NCI-H226 (cell line): ENCODE measurements around the gene DOC2B.
A peak's percentile ranks its signal among the peaks of the same experiment; 100 is the strongest.

Experiments used
- DNase-seq: peaks from one replicate; pipeline ENCODE4 v3.0.0-alpha.2; 2015

Gene DOC2B

DNA sequence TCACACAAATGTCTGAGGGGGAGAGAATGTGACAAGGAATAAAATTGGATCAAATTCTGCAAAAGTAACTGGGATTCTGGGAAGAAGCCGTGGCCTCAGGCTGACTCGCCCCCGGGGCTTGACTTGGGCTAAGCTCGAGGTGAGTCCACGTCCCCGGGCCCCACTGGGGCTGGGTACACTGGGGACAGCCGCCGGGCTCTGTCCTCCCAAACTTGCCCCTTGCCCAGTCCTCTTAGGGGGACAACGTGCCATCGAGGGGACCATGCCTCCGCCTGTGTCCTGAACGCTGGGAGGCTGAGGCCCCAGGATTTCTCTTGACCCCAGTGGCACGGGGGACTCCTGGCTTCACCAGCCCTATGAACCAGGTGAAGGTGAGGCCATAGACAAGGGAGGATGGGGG lies 21.1 kb downstream of the DOC2B start:
- DNase-seq = no peak

GRCh38 chr17:159609-160008 lies 21.8 kb downstream of the DOC2B start:
- DNase-seq = no peak

GRCh38 chr17:158379-158778 lies 23.1 kb downstream of the DOC2B start:
- DNase-seq = no peak

- DNase-seq = no peak
Measured at GRCh38 chr17:157901-158300, 23.5 kb downstream of the DOC2B start.

- DNase-seq = no peak
Measured at GRCh38 chr17:156946-157345, 24.5 kb downstream of the DOC2B start.

GRCh38 chr17:156094-156621 lies 25.3 kb downstream of the DOC2B start:
- DNase-seq = no peak

DNA sequence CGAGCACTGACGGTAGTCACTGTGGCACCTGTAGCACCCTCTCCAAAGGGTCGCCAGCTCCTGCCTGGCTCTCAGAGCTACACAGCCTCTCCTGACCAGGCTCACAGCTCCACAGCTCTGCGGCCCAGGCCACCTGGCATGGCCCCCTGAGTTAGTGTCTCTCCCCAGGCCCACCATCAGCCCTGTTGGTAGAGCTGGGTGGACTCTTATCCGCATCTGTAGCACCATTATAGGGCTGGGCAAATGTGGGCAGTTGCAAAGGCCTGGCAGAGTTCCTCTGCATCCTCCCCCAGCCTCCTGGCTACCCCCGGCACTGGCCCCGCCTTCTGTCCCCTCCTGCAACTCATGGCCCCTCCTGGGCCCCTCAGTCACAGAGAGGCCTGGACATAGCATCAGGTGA lies 25.9 kb downstream of the DOC2B start:
- no peak for DNase-seq

DNA sequence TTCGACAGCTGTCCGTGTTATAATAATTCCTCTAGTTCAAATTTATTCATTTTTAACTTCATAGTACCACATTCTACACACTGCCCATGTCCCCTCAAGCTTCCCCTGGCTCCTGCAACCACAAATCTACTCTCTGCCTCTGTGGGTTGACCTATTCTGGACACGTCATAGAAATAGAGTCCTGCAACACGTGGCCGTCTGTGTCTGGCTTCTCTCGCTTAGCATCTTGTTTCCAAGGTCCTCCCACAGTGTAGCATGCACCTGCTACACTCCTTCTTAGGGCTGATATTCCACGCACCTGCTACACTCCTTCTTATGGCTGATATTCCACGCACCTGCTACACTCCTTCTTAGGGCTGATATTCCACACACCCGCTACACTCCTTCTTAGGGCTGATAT lies 27.6 kb downstream of the DOC2B start:
- DNase-seq = no peak

GRCh38 chr17:152860-153420 lies 28.5 kb downstream of the DOC2B start:
- no peak for DNase-seq

DNA sequence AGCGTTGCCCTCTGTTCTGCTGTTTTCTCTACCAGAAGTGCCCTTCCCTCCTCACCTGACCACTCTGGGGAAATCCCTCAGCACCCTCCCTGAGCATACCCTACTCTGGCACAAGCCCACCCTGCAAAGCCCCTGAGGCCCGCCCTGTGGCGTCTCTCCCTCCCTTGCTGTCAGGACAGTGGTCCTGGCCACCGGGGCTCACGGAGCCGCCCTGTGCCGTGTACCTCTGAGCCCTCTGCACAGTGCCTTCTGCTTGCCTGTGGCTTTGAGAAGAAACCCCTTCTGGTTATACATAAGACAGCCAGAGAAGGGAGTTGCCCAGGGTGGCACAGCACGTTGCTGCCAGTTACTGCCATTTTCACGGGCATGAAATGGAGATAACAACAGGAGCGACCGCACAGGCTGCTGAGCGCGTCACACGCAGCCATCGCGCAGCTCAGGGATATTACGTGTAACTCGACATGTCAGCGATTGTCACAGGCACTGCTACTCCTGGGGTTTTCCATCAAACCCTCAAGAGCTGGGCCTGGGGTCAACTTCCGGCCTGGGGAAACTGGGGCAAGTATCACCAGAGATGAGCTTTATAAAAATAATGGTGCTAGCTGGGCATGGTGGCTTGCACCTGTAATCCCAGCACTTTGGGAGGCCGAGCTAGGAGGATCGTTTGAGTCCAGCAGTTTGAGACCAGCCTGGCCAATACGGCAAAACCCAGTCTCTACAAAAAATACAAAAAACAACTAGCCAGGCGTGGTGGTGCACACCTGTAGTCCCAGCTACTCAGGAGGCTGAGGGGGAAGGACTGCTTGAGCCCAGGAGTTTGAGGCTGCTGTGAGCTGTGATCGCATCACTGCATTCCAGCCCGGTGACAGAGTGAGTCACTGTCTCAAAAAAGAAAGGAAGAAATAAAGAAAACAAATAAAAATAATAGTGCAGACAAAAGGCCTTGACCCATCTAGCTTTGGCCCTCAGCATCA lies 29.3 kb downstream of the DOC2B start:
- DNase-seq = no peak

DNA sequence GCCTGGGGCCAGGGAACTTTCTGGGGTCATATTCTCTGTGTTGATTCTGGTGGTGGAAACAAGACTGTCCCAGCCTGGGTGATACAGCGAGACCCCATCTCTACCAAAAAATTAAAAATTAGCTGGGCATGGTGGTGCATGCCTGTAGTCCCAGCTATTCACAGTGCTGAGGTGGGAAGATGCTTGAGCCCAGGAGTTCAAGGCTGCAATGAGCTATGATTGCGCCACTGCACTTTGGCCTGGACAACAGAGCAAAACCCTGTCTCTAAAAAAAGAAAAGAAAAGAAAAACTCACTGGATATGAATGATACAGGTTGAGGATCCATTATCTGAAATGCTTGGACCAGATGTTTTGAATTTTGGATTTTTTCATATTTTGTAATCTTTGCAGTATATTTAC lies 30.4 kb downstream of the DOC2B start:
- no peak for DNase-seq

- no peak for DNase-seq
Measured at GRCh38 chr17:149897-150584, 31.4 kb downstream of the DOC2B start.

DNA sequence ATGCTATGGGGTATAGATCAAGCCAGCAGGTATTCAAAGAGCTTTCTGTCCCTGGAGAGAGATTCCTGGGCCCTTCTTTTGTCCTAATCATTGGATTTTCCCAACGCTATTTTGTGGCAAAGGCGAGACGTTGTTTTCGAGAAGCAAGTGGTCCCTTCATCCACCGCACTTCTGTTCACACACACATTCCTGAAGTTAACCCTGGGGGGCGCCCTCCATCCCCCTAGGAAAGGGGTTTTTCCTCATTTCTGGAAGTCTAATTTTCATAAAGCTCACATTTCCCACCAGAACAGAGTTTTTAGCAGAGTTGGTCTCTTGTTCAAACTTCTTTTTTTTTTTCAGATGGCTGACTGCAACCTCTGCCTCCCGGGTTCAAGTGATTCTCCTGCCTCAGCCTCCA lies 32.2 kb downstream of the DOC2B start:
- DNase-seq = no peak

DNA sequence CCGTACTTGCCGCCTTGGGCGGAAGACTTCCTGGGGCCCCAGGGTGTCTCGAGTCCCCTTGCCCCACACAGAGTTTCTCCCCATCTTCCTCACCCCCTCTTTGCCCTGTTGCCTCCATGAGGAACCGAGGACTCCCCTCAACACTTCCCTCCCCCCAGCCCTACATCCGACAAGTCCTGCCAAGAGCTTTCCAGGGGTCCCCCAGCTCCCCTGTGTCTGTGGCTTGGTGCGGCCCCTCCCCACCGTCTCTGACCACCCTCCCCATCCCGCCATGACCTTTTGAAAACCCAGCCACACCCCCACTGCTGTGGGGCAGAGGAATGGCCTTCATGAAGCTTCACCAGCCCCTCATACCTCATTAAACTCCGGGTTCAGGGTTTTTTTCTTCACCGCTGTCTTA lies 32.7 kb downstream of the DOC2B start:
- DNase-seq = no peak

DNA sequence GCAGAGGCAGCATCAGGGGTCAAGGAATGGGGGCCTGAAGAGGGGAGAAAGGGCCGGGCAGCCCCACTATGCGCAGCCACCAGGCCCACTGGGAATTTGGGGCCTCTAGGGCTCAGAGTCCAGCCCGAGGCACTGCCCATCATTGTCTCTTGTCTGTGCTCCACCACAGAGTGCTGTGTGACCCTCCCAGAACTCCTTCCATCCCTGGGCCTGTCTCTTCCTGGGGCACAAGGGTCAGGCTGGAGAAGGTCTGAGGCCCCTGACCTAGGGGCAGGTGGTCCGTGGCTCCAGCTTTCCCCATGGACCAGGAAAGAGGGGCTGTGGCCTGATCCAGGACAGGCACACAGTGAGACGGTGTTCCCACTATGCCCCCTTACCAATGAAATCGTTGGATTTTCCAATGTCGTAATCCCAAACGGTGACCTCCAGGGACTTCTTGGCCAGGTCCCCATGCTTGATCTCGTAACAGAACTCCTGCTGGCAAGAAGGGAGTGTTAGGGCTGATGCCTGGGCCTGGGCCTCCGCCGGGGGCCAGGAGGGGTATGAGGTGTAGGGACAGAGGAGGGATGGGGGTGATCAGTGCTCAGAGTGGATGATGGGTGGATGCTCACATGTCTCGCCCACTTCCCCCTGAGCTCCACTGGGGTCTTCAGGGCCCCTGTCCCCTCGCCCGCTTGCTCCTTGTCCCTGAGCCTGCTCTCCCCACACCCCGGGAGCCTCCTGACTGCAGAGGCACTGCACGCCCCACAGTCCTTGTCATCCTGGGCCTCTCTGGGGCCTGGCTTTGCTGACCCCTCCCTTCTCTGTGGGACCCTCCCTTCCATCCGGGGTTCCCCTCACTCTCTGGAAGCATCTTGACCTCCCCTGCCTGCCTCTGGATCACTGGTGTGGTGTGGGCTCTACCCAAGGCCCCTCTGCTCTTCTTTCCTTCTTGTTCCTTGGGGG lies 33.4 kb downstream of the DOC2B start:
- no peak for DNase-seq

- no peak for DNase-seq
Measured at GRCh38 chr17:146983-147761, 34.3 kb downstream of the DOC2B start.

- DNase-seq = no peak
Measured at GRCh38 chr17:146546-146945, 34.9 kb downstream of the DOC2B start.

GRCh38 chr17:145671-146541 lies 35.5 kb downstream of the DOC2B start:
- DNase-seq = no peak

DNA sequence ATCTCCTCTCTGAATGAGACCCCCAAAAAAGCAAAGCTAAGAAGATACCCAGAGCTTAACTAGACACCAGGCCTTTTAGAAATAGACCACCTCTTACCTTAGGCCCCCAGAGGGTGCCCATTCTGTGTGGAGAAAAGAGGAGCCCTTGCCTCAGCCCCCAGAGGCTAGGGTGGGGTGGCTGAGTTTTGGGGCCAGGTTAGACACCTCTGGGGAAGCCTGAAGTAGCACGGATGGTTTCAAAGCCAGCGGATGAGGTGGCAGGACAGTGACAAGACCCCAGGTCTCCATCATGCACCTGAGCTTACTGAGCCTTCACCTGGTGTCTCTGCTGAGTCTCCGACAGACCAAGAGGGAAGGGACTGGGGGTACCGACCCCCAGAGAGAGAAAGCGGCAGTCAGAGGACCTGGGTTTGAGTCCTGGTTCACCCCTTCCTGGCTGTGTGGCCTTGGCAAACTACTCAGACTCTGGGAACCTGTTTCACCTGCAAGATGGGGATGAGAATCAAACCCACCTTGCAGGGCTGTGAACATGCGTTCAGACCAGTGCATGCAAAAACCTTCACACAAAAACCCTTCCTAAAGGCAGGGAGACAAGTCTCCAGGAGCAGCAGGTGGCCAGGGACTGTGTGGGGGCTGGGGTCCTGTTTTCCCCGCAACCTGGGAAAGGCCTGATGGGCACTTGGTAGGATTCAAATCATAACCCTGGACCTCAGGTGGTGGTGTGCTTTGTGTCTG lies 36.3 kb downstream of the DOC2B start:
- DNase-seq = no peak

DNA sequence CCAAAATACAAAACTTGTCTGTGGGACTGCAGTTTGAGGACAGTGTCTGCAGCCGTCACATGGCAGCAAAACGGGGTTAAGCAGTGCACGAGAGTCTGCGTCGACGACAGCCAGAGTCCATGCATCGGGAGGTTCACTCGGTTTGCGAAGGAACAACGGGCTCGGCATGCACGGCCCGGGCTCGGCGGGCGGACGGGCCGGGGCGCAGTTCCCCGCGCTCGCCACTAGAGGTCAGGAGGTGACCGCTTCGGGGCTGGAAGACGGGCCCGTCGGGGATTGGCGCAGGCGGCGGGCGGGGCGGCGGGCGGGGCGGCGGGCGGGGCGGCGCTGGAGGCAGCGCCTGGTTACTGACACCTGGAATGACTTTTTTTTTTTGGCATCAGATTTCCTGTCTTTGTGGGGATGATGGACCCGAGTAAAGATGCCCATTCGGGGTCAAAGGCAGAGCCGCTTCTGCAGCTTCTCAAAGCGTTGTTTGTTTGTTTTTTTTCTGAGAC lies 37.6 kb downstream of the DOC2B start:
- peak; percentile 56 for DNase-seq
